ENCODE data around the gene TBL1XR1.

GRCh38 chr3:177174607-177175170 is 22.6 kb downstream of the TBL1XR1 start:
- no peak for TF ChIP-seq CTCF (conservative IDR thresholded peaks at IDR 0.05 in 1 of 2, IDR thresholded peaks at IDR 0.05 in 1 of 2; ENCODE audit: extremely low read depth in 1 of 2, insufficient read depth in 1 of 2, low read depth in 1 of 2, low read length in 2 of 2)
- no peak for TF ChIP-seq EZH2 (IDR thresholded peaks at IDR 0.05; ENCODE audit: borderline replicate concordance, low read length)
